HG02588 (cell line): ENCODE data around the gene SPTBN5.

Source experiments
- ATAC-seq: cut with Tn5 transposase; IDR thresholded peaks from one replicate; pipeline ENCODE4 v1.9.1; 2021; ENCODE audit warnings: mild to moderate bottlenecking, moderate library complexity; ENCODE audit not compliant: unreplicated experiment

The SPTBN5 gene

DNA sequence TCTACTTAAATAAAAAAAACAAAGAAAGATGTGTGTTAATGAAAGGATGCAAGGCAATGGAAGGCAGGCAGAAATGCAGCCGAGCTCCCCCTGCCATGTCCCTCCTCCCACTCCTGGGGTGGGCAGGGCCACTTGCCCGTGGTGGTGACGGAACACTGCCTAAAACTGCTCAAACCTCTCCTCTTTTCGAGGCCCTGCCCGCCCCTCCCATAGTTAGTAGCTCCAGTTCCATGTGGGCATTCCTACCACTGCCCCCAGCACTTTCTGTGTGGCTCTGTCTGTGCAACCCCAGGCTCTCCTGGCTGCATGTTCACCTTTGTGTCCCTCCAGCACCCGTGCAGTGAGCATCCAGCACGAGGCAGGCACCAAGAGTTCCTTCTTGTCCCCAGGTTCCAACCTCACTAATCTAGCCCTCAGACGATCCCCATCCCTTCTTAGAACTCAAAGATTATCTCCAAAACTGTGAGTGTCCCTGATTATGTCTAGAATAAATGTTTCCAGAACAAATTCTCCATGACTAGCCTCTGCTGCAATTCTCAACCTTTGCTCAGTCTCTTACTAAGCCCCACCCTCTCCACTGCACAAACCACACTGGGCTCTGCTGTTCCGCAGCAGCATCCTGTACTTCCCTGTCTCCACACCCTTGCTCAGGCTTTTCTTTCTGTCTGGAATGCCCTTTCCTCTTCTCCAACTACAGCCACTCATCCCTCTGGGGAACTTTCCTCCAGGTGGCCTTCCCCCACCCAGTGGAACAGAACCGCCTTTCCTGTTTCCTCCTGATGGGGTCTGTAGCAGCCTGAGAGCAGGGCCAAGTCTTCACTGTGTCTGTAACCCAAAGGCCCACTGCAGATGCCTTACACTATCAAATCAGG lies 32.6 kb upstream of the SPTBN5 start:
- ATAC-seq, result no peak

GRCh38 chr15:41925086-41925608 lies 31.3 kb upstream of the SPTBN5 start:
- ATAC-seq, result no peak

DNA sequence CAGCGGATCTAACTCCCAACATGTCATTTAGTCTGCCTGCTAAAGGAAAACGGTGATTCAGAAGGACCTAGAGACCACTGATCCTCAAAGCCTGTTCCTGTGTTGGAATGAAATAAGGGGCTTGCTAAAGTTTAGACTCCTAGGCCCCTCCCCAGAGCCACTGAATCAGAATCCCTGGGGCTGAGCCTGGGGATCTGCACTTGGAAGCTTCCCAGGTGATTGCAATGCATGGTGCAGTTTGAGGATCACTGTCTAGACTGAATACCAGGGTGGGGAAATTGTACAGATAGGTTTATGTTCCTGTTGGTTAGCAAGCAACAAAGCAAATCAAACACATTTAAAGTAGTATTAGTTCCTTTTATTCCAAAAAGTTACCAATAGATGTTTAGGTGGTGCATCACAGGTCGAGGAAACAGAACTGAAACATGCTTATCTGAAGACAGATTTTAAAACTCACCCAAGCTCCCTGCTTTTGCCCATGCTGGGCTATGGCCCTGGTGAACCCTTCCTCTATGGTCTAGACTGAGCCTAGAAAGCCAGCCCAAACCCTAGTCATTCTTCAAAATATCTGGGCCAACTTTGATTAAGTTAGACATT lies 29.6 kb upstream of the SPTBN5 start:
- no peak for ATAC-seq

- ATAC-seq, result no peak
These were observed 28.5 kb upstream of the SPTBN5 start for GRCh38 chr15:41922353-41922752.

- no peak for ATAC-seq
These were observed 27.8 kb upstream of the SPTBN5 start for GRCh38 chr15:41921639-41922038.

GRCh38 chr15:41921167-41921566 lies 27.3 kb upstream of the SPTBN5 start:
- no peak for ATAC-seq

GRCh38 chr15:41919954-41920538 lies 26.2 kb upstream of the SPTBN5 start:
- no peak for ATAC-seq

DNA sequence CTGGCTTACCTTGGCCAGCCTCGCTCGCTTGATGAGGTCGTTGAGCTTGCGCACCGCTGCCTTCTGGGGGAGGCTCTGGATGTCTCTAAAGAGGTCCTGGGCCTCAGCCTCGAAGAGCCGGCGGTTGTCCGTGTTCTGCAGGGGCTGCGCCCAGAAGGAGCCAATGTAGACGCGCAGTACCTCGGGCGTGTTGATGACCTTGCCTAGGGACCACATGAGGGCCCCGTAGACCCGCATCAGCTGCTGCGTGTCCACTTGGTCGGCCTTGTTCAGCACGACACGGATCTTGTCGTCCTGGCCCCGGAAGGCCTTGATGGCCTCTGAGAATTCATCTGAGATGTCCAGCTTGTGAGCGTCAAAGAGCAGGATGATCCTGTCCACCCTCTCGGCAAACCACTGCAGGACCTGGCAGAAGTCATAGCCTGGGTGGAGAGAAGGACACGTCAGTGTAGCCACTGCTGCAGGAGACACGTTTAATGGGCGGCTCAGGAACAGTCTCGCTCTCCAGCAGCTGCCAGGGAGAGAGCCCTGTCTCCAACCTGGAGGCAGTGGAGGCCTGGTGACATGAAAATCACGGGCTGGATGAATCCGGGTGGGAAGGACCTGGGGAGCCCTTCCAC lies 25.5 kb upstream of the SPTBN5 start:
- ATAC-seq, result no peak

GRCh38 chr15:41918506-41919126 lies 24.8 kb upstream of the SPTBN5 start:
- ATAC-seq, result no peak

DNA sequence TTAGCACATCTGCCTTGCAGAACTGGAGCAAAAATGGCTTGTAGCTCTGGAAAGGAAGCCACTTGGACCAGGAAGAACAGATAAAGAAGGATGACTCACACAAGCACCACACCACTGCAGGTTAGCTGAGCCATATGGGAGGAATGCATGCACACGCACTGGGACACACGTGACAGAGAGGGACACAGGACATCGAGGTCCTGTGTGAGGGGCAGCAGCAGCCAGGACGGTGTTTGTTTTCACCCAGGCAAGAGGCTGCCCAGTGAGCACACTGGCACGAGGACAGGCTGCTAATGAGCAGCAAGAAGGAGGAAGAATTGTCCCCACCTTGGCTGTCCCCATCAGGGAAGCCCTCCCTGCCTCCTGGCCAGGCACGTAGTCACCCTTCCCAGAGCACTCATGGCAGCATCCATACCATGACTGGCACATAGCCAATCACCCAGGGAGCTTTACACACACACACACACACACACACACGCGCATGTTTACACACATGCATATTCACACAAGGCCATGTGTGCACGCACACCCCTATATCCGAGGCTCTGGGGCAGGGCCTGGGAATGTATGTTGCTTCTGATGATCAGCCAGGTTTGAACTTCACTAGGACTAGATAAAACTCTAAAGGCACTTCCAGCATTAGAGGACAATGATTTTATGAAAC lies 24.0 kb upstream of the SPTBN5 start:
- ATAC-seq, result no peak

- no peak for ATAC-seq
These were observed 21.6 kb upstream of the SPTBN5 start for GRCh38 chr15:41915255-41915994.

DNA sequence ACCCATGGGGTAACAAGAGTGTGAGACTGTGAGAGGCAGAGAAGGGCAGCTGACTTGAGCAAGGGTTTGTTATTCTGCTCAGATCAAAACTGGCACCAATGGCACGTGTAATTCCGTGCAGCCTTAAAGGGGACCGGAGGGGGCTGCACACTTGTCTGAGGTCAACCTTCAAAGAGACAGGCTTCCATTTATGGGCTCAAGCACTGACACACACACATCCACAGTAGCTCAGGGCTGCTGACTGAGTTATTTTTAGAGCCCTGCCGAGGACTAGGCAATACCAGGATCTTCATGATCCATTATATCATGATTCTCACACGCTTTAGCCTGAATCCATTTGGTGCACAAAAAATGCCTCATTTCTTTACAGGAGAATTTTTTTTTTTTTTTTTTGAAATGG lies 20.6 kb upstream of the SPTBN5 start:
- no peak for ATAC-seq

DNA sequence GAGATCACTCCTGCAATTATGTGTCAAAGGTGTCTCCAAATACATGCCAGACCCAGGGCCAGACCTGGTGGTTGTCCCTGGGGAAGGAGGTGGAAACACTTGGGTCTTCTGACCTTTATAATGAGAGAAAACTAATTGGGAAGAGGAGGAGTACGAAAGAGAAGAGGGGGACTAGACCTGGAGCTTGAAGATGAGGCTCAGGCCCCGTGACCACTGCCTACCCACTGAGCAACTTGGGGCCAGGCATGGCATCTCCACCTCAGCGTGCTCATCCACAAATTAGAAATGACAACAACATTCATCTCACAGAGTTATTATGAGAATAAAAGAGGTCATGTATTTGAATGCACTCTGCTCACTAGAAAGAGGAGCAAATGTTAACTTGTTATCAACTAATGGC lies 19.4 kb upstream of the SPTBN5 start:
- ATAC-seq, result no peak

DNA sequence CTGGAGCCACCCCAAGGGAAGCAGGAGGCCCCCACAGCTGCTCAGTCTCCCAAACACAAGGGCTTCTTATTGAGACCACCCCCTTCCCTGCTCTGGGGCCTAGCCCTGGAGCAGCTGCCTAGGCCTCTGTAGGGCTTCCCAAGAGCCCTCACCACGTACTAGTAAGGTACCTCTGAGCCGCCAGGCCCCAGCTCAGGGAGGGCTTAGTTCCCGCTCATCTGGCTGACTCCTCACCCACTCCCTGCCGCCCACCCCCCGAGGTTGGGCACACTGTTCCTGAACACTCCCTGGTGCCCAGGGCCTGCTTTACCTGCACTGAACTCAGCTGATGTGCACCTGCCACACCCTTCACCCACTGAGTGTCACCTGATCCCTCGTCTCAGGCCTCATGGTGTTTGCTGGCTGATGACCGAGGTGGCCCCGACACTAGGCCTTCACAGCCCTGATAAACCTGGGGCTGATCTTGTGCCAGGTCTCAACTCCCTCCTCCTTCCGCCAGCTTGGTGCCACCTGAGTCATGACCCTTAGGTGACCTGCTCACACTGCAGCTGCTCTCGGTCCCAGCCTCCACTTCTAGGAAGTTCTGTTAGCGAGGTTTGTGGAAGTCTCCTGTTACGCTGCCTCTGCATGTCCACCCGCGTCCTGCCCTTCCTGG lies 18.0 kb upstream of the SPTBN5 start:
- ATAC-seq, result no peak

GRCh38 chr15:41908736-41909461 lies 15.0 kb upstream of the SPTBN5 start:
- no peak for ATAC-seq

DNA sequence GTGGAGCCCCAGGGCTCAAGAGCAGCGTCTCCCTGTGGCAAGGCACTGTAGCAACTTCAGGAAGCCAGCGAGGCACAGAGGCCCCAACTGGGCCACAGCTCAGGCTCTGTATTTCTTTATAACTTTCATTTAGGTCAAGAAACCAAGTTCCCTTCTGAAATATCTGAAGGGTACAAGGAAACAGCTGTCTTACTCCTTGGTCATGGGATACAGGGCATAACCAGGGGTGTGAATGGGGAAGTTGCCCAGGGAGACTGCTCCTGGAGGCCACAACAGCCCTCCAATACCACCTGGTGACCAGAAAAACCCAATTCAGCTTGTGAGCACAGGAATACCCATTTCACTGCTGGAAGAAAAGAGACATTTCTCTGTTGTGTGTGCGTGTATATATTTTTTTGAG lies 13.3 kb upstream of the SPTBN5 start:
- no peak for ATAC-seq

DNA sequence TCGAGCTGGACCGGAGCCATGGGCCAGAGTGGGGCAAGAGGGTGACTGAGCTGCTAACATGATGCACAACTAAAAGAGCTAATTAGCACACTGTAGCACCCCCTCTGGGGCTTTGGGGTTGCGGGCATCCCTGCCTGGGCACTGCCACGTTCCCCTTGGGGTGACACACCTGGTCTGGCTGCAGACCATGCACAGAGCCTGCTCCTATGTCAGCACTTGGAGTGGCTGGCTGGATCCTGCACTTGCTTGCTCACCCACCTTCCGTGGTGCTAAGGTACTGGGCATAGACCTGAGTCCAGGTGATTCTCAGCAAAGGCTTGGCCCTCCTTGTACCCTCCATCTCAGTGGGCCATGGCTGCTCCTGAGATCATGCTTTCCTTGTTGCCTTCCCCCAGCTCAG lies 12.8 kb upstream of the SPTBN5 start:
- no peak for ATAC-seq

DNA sequence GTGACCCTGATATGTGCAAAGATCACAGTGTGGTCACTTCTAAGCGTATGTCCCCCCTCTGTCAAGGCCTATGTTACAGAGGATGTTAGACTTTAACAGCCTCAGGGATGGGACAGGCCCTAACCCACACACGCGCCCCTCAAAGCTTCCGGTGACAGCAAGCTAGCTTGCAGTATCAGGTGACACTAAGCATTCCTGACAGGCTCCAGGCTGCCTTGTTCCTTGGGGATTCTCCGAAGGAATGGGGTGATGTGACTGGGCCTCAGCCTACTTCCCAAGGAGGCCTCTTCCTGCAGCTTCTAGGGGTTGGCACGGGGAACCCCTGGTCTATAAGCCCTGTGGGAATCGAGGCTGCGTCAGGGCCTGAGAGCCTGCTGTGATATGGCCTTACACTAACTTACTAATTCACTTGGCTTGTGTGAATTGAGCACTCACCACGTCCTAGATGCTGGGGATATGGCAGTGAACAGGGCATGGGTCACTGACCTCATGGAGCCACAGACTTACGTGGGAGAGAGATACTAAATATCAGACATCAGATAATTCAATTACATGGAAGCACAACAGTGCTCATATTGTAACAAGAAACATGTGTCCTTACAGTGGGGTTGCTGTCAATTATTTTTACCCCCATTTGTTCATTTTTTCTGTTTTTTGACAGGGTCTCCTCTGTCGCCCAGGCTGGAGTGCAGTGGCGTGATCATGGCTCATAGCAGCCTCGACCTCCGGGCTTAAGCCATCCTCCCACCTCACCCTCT lies 11.4 kb upstream of the SPTBN5 start:
- no peak for ATAC-seq
